ENCODE measurements around the gene RSPO3. TPM values are rescaled to one million over a fixed set of nuclear protein-coding genes. Genes with fewer than 3 reads are reported as not detected.
"Not testable (repeated sequence)": the region's sequence is repeated elsewhere in the genome, so short reads cannot be mapped to it uniquely, and the experiment has no call there.

Gene RSPO3
- total RNA-seq, 1 donor from 2014 or later = 0.27 TPM

DNA sequence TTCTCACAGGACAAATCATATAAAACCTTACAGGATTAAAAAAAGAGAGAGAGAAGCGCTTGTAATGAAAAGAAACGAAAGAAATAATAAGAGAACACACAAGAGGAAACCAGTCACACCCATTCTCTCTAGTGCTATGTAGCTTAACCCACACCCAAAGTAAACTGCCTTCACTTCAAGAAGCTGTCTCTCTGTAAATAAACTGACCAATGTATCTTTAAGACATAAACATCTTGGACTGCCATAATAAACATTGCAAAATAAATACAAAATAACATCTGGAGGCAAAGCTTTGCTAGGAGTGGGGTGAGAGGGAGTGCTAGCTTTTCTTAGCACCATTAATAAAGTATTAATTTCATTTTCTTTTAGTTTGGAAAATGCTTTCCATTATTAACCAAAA, 86.6 kb downstream of the RSPO3 start:
- TF ChIP-seq, protein P1, sequence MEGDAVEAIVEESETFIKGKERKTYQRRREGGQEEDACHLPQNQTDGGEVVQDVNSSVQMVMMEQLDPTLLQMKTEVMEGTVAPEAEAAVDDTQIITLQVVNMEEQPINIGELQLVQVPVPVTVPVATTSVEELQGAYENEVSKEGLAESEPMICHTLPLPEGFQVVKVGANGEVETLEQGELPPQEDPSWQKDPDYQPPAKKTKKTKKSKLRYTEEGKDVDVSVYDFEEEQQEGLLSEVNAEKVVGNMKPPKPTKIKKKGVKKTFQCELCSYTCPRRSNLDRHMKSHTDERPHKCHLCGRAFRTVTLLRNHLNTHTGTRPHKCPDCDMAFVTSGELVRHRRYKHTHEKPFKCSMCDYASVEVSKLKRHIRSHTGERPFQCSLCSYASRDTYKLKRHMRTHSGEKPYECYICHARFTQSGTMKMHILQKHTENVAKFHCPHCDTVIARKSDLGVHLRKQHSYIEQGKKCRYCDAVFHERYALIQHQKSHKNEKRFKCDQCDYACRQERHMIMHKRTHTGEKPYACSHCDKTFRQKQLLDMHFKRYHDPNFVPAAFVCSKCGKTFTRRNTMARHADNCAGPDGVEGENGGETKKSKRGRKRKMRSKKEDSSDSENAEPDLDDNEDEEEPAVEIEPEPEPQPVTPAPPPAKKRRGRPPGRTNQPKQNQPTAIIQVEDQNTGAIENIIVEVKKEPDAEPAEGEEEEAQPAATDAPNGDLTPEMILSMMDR (IDR thresholded peaks at IDR 0.05; ENCODE audit: borderline replicate concordance) = no peak
- intact Hi-C loops (cut with micrococcal nuclease) = no loop called here
- no peak overlapping the region for H3K4me3 ChIP-seq
- no peaks in the 10 kb centered on the region for H3K9me3 ChIP-seq (replicated peaks)
- H3K27me3 ChIP-seq (ENCODE audit: low read depth) = no peaks in the 10 kb centered on the region
- H3K27ac ChIP-seq (replicated peaks) = no peak overlapping the region
- no peaks in the 10 kb centered on the region for H3K36me3 ChIP-seq
- H3K4me1 ChIP-seq = no peaks in the 10 kb centered on the region
- no peak for DNase-seq

DNA sequence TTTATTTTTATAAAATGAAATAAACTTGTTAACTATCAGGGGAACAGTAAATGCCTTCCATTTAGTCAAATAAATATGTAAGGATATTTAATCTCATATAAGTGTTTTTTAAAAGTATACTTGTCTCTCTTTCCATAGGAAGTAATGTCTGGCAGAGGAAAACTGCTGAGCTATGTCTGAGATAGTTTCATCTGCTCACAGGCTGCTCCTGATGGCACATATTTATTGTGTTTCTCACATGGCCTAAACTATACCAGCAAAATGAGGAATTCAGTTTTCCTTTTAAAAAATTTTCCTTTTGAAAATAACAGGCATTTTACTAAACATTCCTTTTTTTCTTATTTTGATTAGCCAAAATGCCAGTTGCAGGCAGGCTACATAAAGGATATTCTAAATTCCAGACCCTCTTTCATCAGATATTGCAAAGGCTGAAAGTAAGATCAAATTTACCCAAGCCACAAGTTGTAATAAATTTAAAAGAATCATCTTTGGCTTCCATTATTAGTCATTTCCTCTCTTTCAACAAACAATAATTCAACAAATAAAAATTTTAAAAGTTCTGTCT, 88.1 kb downstream of the RSPO3 start:
- Histone ChIP-seq H3K36me3 (no peaks in the 10 kb centered on the region), H3K4me3 (no peak overlapping the region), H3K4me1 (no peaks in the 10 kb centered on the region), H3K27ac (replicated peaks) (no peak overlapping the region), H3K27me3 (ENCODE audit: low read depth) (peaks cover 10% of the 10 kb centered on the region), H3K9me3 (replicated peaks) (no peaks in the 10 kb centered on the region)
- intact Hi-C loops (cut with micrococcal nuclease) = no loop called here
- TF ChIP-seq, protein P1 (IDR thresholded peaks at IDR 0.05; ENCODE audit: borderline replicate concordance) = no peak
- no peak for DNase-seq

DNA sequence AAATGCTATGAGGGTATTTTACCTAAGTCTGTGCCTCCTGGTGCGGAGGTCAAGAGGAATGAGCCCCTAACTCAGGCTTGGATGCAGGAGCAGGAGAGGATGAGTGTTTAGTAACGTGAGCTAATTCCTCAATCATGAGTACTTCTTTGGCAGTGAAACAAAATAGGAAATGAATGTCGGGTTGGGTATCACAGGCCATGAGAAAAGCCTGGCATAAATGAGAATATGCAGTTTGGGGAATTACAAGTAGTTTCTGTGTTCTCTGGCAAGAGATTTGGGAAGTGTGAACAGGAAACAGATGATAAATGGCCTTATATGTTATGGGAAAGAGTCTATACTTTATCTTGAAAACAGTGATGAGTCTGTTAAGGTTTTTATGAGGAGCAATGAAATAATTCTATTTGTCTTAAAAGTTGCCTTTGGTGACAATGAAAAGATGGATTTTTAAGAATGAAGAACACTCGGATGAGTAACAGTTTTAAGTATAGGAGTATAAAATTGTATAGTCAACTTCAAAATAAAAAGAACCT, 89.2 kb downstream of the RSPO3 start:
- Histone ChIP-seq H3K27me3 (ENCODE audit: low read depth) (peaks cover 10% of the 10 kb centered on the region), H3K27ac (replicated peaks) (no peak overlapping the region), H3K9me3 (replicated peaks) (no peaks in the 10 kb centered on the region), H3K4me1 (no peaks in the 10 kb centered on the region), H3K4me3 (no peak overlapping the region), H3K36me3 (no peaks in the 10 kb centered on the region)
- intact Hi-C loops (cut with micrococcal nuclease) = no loop called here
- DNase-seq = no peak
- TF ChIP-seq, protein P1 (IDR thresholded peaks at IDR 0.05; ENCODE audit: borderline replicate concordance) = no peak

DNA sequence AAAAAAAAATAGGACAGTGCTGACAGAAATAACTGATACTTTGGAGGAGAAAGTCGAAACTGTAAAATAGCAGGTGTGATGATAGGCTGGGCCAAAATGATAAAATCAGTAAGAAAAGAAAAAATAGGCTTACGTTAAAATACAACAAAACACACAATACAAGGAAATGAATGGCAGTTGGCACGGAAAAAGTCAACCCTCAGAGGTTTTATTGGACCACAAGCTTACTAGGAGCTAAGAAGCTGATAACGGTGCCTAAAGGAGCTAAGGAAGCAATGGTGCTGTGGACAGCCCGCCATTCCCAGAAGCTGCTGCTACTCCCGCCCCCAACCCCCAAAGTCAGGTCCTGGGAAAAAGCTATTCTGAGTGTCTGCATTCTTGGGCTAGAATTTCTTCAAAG, 92.3 kb downstream of the RSPO3 start:
- H3K27me3 ChIP-seq (ENCODE audit: low read depth) = peaks cover 10% of the 10 kb centered on the region

DNA sequence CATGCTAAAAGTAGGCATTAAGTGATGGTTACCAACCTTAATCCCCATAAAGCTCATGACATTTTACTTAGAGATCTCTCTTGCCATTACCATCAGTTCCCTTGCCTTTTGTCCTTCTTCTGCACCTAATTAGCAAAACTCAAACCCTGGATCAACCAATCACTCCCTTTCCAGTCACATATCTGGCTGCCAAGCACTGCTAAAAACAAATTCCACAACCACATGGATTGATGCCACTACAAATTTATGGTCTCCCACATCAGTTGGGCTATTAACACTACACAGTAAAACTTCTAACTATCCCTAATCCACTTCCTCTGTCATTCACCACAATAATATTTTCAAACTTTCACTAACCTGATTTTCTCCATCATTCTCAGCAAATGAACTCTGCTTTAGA, 93.9 kb downstream of the RSPO3 start:
- no peak overlapping the region for H3K27ac ChIP-seq (replicated peaks)
- TF ChIP-seq, protein P1 (IDR thresholded peaks at IDR 0.05; ENCODE audit: borderline replicate concordance) = no peak
- no peaks in the 10 kb centered on the region for H3K4me1 ChIP-seq
- no peak overlapping the region for H3K4me3 ChIP-seq
- H3K36me3 ChIP-seq = no peaks in the 10 kb centered on the region
- H3K27me3 ChIP-seq (ENCODE audit: low read depth) = peaks cover 10% of the 10 kb centered on the region
- no peak for DNase-seq
- H3K9me3 ChIP-seq (replicated peaks) = no peaks in the 10 kb centered on the region
- intact Hi-C loops (cut with micrococcal nuclease) = no loop called here

More for the DNA sequence above, 92.3 kb downstream of the RSPO3 start:
- no peak overlapping the region for H3K4me3 ChIP-seq
- TF ChIP-seq, protein P1 (IDR thresholded peaks at IDR 0.05; ENCODE audit: borderline replicate concordance) = no peak
- no peaks in the 10 kb centered on the region for H3K36me3 ChIP-seq
- H3K4me1 ChIP-seq = no peaks in the 10 kb centered on the region
- intact Hi-C loops (cut with micrococcal nuclease) = no loop called here
- DNase-seq = no peak
- H3K27ac ChIP-seq (replicated peaks) = no peak overlapping the region
- H3K9me3 ChIP-seq (replicated peaks) = no peaks in the 10 kb centered on the region

DNA sequence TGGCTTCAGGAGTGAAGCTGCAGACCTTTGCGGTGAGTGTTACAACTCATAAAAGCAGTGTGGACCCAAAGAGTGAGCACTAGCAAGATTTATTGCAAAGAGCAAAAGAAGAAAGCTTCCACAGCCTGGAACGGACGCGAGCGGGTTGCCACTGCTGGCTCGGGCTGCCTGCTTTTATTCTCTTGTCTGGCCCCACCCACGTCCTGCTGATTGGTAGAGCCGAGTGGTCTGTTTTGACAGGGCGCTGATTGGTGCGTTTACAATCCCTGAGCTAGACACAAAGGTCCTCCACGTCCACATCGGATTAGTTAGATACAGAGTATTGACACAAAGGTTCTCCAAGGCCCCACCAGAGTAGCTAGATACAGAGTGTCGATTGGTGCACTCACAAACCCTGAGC, 95.6 kb downstream of the RSPO3 start:
- H3K27ac ChIP-seq (replicated peaks); intact Hi-C loops (cut with micrococcal nuclease); H3K4me3 ChIP-seq; DNase-seq; H3K36me3 ChIP-seq; H3K4me1 ChIP-seq; H3K9me3 ChIP-seq (replicated peaks): not testable (repeated sequence)
- peaks cover 10% of the 10 kb centered on the region for H3K27me3 ChIP-seq (ENCODE audit: low read depth)

DNA sequence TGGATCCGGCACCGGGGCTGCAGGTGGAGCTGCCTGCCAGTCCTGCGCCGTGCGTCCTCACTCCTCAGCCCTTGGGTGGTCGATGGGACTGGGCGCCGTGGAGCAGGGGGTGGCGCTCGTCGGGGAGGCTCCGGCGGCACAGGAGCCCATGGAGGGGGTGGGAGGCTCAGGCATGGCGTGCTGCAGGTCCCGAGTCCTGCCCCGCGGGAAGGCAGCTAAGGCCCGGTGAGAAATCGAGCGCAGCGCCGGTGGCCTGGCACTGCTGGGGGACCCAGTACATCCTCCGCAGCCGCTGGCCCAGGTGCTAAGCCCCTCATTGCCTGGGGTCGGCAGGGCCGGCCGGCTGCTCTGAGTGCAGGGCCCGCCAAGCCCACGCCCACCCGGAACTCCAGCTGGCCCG, 96.1 kb downstream of the RSPO3 start:
- H3K4me1 ChIP-seq; H3K27ac ChIP-seq (replicated peaks); H3K36me3 ChIP-seq; H3K9me3 ChIP-seq (replicated peaks); intact Hi-C loops (cut with micrococcal nuclease); DNase-seq; H3K4me3 ChIP-seq: not testable (repeated sequence)
- H3K27me3 ChIP-seq (ENCODE audit: low read depth) = peaks cover 10% of the 10 kb centered on the region

Data from left ventricle myocardium inferior (tissue), 1 donor.